AG10803 (cell line): Measurements from ENCODE around the gene NTSR1.
A peak's percentile ranks its signal among the peaks of the same experiment; 100 is the strongest.

Source experiments
- DNase-seq: peaks from one replicate; pipeline ENCODE4 v3.0.0; 2010; ENCODE audit warnings: low read depth
- H3K4me3 ChIP-seq: 2 replicates; pipeline ENCODE4 v1.5.1; 2011; ENCODE audit warnings: mild to moderate bottlenecking, low read length, control low read depth
- CTCF ChIP-seq: conservative IDR thresholded peaks from 2 replicates; pipeline ENCODE4 v1.5.1; 2011; ENCODE audit warnings: mild to moderate bottlenecking, low read length, control low read depth, inconsistent platforms

The NTSR1 gene

DNA sequence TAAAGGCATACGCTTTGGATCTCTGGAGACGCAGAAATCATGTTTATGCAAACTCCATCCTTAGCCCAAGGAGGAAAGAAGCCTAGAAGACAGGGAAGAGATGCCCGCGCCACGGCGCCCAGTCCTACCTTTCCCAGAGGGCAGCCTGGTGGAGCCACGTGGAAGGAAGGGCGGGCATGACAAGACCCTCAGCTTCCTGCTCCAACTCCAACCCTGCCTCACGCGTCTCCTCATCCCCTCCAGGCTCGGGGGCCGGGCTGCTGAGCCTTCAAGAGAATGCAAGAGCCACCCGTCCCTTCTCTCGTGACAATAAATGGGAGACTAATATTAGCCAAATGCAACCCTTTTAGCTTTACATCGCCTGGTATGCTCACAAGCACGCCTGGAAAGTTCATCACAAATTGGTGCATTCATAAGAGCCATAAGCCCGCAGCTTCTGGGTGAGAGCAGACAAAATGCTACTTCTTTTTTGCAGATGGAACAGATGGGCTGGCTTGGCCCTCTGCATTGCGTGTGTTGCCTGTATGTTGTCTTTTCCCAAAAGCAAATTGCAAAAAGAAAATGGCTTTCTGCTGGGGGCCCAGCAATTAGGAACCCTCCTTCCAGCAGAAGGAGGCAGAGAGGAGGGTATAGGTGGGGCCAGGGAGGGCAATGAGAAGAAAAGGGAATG, 8.2 kb upstream of the NTSR1 start:
- TF ChIP-seq CTCF = no peak
- DNase-seq = no peak
- H3K4me3 ChIP-seq = no peak overlapping the region

GRCh38 chr20:62701161-62702012, 7.2 kb upstream of the NTSR1 start:
- no peak for DNase-seq
- H3K4me3 ChIP-seq = no peak overlapping the region
- no peak for TF ChIP-seq CTCF

DNA sequence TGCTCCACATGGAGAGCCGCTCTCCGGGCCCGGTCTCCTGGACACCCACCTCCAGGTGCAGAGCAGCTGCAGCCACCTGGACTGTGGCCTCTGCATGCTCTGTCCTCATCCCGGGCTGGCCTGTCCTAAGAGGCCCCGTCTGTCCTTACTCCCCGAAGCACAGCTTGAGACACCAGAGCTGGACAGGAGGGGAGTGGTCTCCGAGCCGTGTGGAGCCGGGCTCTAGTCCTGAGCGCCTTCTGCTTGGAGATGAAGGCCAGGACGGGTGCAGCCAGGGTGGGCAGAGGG, 6.7 kb upstream of the NTSR1 start:
- no peak overlapping the region for H3K4me3 ChIP-seq
- no peak for DNase-seq
- TF ChIP-seq CTCF = no peak

DNA sequence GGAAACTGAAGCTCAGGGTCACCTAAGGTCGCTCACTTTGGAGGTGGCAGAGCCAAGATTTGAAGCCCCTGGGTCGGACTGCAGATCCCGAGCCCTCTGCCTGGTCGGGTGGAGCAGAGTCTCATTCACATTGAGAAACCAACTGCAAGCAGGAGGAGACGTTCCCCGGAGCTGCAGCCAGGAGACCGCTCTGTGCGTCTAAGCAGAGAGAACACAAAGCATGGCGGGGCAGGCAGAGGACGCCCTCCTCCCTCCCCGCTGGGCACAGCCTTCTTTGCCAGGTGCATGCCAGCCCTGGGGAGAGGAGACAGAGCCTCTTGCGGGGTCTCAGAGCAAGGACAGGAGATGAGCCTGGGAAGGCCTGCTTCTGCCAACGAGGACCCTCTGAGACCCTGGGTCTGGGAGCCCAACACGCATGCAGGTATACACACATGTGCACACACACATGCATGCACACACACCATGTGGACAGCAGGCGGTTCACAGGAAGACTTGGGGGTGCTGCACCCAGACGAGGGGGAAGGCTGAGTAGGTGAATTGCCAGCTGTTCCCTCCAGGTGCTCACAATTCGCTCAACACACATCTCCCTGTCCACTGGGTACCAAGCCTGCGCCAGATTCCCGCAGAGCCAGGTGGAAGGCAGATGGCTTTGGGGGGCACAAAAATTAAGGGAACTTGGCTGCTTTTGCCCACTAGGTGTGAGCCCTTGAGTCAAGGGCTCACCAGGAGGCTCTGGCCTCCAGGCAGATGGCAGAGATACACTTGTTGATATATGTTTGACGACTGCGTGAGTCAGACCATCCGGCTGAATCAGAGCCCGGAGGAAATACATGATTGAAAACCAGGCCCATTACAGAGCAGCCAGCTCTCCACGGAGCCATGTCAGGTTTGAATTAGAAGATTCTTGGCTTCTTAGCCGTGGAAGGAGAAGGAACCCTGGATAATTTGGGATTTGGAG, 5.5 kb upstream of the NTSR1 start:
- peak; percentile 46 for TF ChIP-seq CTCF
- no peak overlapping the region for H3K4me3 ChIP-seq
- peak; percentile 82 for DNase-seq

- no peak for TF ChIP-seq CTCF
- no peak for DNase-seq
- no peak overlapping the region for H3K4me3 ChIP-seq
These were observed 4.8 kb upstream of the NTSR1 start for GRCh38 chr20:62703853-62704228.

- TF ChIP-seq CTCF = no peak
- no peak overlapping the region for H3K4me3 ChIP-seq
- peak; percentile 85 for DNase-seq
These were observed 4.2 kb upstream of the NTSR1 start for GRCh38 chr20:62704341-62704948.
